SK-N-SH (cell line): ENCODE results near the gene UBE2U. TPM values are rescaled to one million over a fixed set of nuclear protein-coding genes. Genes with fewer than 3 reads are reported as not detected.
"Not testable (repeated sequence)": the region's sequence is repeated elsewhere in the genome, so short reads cannot be mapped to it uniquely, and the experiment has no call there.

Source experiments
- CTCF ChIA-PET: fragments of 300-600, 350-600 bp; formaldehyde crosslinking; extraction: SDS; loops from one replicate; lab custom pipeline; 2021; lab: Yijun Ruan, JAX
- POLR2A ChIA-PET: fragments of 350-600 bp; sonication (Branson Sonifier 250); formaldehyde crosslinking; extraction: SDS; loops from one replicate; lab custom pipeline; 2020; ENCODE audit warnings: antibody characterized with exemption, inconsistent platforms; lab: Yijun Ruan, JAX
- DNase-seq: peaks from one replicate; pipeline ENCODE4 v3.0.0; 2012
- H2AFZ ChIP-seq: fragments of 200-600 bp; sonication (generic); 2 replicates; pipeline ENCODE4 v1.8.1; 2016; ENCODE audit warnings: antibody characterized with exemption, mild to moderate bottlenecking, low read depth
- H3F3A ChIP-seq: fragments of 200-600 bp; sonication (generic); replicated peaks from 2 replicates; pipeline ENCODE3; 2016; ENCODE audit warnings: antibody characterized with exemption, mild to moderate bottlenecking; ENCODE audit not compliant: insufficient read depth
- H3K27ac ChIP-seq, 2 experiments: fragments of 200-500 bp in 1 of 2; fragments of 200-600 bp in 1 of 2; sonication (Bioruptor generic) in 1 of 2; sonication (generic), shearing (Covaris generic) in 1 of 2; 2 replicates each; pipeline versions ENCODE4 v1.5.1 to v1.6.1; 2014 to 2016; ENCODE audit warnings: low read depth in 2 of 2, inconsistent platforms in 1 of 2, low read length in 1 of 2, mild to moderate bottlenecking in 1 of 2, mixed read lengths in 1 of 2
- H3K27me3 ChIP-seq: fragments of 200-600 bp; sonication (generic), shearing (Covaris generic); 2 replicates; pipeline ENCODE4 v1.6.1; 2016; ENCODE audit warnings: mixed run types; ENCODE audit not compliant: insufficient read depth
- H3K36me3 ChIP-seq, 2 experiments: fragments of 200-500 bp in 1 of 2; fragments of 200-600 bp in 1 of 2; sonication (Bioruptor generic) in 1 of 2; sonication (generic) in 1 of 2; replicated peaks in 1 of 2; 2 replicates each; pipeline versions ENCODE3 to v1.5.1; 2014 to 2016; ENCODE audit warnings: low read length in 1 of 2, mild to moderate bottlenecking in 1 of 2; ENCODE audit not compliant: insufficient read depth in 2 of 2, control insufficient read depth in 1 of 2
- H3K4me1 ChIP-seq, 2 experiments: fragments of 200-500 bp in 1 of 2; fragments of 200-600 bp in 1 of 2; sonication (Bioruptor generic) in 1 of 2; sonication (generic), shearing (Covaris generic) in 1 of 2; 2 replicates each; pipeline versions ENCODE4 v1.5.1 to v1.6.1; 2014 to 2016; ENCODE audit warnings: low read depth in 1 of 2, low read length in 1 of 2, mixed run types in 1 of 2; ENCODE audit not compliant: insufficient read depth in 2 of 2, control insufficient read depth in 1 of 2
- H3K4me2 ChIP-seq: fragments of 200-600 bp; sonication (generic), shearing (Covaris generic); 2 replicates; pipeline ENCODE4 v1.6.1; 2017; ENCODE audit warnings: mixed run types
- H3K4me3 ChIP-seq, 2 experiments: fragments of 200-500 bp in 1 of 2; fragments of 200-600 bp in 1 of 2; sonication (Bioruptor generic) in 1 of 2; sonication (generic), shearing (Covaris generic) in 1 of 2; 2 replicates each; pipeline versions ENCODE4 v1.5.1 to v1.8.1; 2014 to 2016; ENCODE audit warnings: low read depth in 2 of 2, inconsistent platforms in 1 of 2, low read length in 1 of 2, mild to moderate bottlenecking in 1 of 2, mixed read lengths in 1 of 2, moderate library complexity in 1 of 2
- H3K79me2 ChIP-seq: fragments of 200-600 bp; sonication (generic); 2 replicates; pipeline ENCODE4 v1.8.1; 2017; ENCODE audit warnings: mild to moderate bottlenecking; ENCODE audit not compliant: insufficient read depth
- H3K9ac ChIP-seq: fragments of 200-600 bp; sonication (generic); 2 replicates; pipeline ENCODE4 v1.6.1; 2017; ENCODE audit warnings: mixed run types
- H3K9me2 ChIP-seq: fragments of 200-600 bp; sonication (generic); 2 replicates; pipeline ENCODE4 v1.6.1; 2017; ENCODE audit warnings: mixed run types
- H3K9me3 ChIP-seq: fragments of 200-600 bp; sonication (generic); 2 replicates; pipeline ENCODE4 v1.6.1; 2017; ENCODE audit warnings: mixed run types, mild to moderate bottlenecking, moderate library complexity
- H4K20me1 ChIP-seq: fragments of 200-600 bp; sonication (generic); 2 replicates; pipeline ENCODE4 v1.6.1; 2017; ENCODE audit warnings: mild to moderate bottlenecking, mixed run types; ENCODE audit not compliant: insufficient read depth
- CHD2 ChIP-seq: fragments of 150-350 bp; IDR thresholded peaks from 2 replicates; pipeline ENCODE4 v1.6.1; 2018; ENCODE audit warnings: low read length; ENCODE audit not compliant: partially characterized antibody
- FOXJ3 ChIP-seq: sonication (generic); formaldehyde crosslinking; IDR thresholded peaks from 2 replicates; pipeline ENCODE4 v1.5.1; 2020; ENCODE audit warnings: mild to moderate bottlenecking, missing genetic modification reagents
- GATA2 ChIP-seq: sonication (generic); formaldehyde crosslinking; IDR thresholded peaks from 2 replicates; pipeline ENCODE4 v1.5.0; 2020; ENCODE audit warnings: mild to moderate bottlenecking, missing genetic modification reagents
- JUND ChIP-seq: IDR thresholded peaks from 2 replicates; pipeline ENCODE4 v1.4.0; 2012
- MXI1 ChIP-seq: IDR thresholded peaks from 2 replicates; pipeline ENCODE4 v1.6.1; 2012; ENCODE audit warnings: mild to moderate bottlenecking, low read depth, low read length, improper control_type of control experiment
- NRF1 ChIP-seq: IDR thresholded peaks from 2 replicates; pipeline ENCODE4 v1.6.1; 2012; ENCODE audit warnings: low read depth, mild to moderate bottlenecking, low read length
- RAD21 ChIP-seq: IDR thresholded peaks from 2 replicates; pipeline ENCODE4 v1.6.1; 2012; ENCODE audit warnings: mild to moderate bottlenecking, low read length
- TEAD4 ChIP-seq: IDR thresholded peaks from 2 replicates; pipeline ENCODE4 v1.4.0; 2012; ENCODE audit warnings: mild to moderate bottlenecking, borderline replicate concordance; ENCODE audit not compliant: insufficient read depth
- YY1 ChIP-seq: IDR thresholded peaks from 2 replicates; pipeline ENCODE4 v1.4.0; 2012; ENCODE audit warnings: low read depth, mild to moderate bottlenecking
- WGBS: methylation state at CpG from one replicate; pipeline ENCODE4 v1.1.6; 2017; ENCODE audit warnings: low lambda C conversion rate; 5-methylcytosine and 5-hydroxymethylcytosine counted together
- polyA plus RNA-seq, 3 experiments: library from polyadenylated mRNA; depleted of rRNA; stranded (reverse); fragments of >200 nt; gene quantifications; 2 replicates each; pipeline ENCODE4 v1.2.3, GENCODE V29; 2012
- TF ChIP-seq, protein P1 (sequence below): IDR thresholded peaks from 2 replicates; pipeline ENCODE4 v1.6.1; 2012; ENCODE audit warnings: mild to moderate bottlenecking, low read depth, low read length, moderate library complexity

UBE2U gene
- polyA plus RNA-seq, 1 of the 3 experiments (the other 2 are of a cell fraction): not detected

- TF ChIP-seq, protein P1, sequence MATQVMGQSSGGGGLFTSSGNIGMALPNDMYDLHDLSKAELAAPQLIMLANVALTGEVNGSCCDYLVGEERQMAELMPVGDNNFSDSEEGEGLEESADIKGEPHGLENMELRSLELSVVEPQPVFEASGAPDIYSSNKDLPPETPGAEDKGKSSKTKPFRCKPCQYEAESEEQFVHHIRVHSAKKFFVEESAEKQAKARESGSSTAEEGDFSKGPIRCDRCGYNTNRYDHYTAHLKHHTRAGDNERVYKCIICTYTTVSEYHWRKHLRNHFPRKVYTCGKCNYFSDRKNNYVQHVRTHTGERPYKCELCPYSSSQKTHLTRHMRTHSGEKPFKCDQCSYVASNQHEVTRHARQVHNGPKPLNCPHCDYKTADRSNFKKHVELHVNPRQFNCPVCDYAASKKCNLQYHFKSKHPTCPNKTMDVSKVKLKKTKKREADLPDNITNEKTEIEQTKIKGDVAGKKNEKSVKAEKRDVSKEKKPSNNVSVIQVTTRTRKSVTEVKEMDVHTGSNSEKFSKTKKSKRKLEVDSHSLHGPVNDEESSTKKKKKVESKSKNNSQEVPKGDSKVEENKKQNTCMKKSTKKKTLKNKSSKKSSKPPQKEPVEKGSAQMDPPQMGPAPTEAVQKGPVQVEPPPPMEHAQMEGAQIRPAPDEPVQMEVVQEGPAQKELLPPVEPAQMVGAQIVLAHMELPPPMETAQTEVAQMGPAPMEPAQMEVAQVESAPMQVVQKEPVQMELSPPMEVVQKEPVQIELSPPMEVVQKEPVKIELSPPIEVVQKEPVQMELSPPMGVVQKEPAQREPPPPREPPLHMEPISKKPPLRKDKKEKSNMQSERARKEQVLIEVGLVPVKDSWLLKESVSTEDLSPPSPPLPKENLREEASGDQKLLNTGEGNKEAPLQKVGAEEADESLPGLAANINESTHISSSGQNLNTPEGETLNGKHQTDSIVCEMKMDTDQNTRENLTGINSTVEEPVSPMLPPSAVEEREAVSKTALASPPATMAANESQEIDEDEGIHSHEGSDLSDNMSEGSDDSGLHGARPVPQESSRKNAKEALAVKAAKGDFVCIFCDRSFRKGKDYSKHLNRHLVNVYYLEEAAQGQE: no peak
- TF ChIP-seq YY1 (no peak), JUND (peak; percentile 86), CHD2 (no peak), RAD21 (no peak), MXI1 (no peak), FOXJ3 (CRISPR knock-in tag) (no peak), TEAD4 (peak; percentile 29; the same call in 1 of the 2 replicates), NRF1 (no peak), GATA2 (CRISPR knock-in tag) (no peak)
These were observed 20.1 kb downstream of the UBE2U start (continued) for GRCh38 chr1:64223329-64224151.

DNA sequence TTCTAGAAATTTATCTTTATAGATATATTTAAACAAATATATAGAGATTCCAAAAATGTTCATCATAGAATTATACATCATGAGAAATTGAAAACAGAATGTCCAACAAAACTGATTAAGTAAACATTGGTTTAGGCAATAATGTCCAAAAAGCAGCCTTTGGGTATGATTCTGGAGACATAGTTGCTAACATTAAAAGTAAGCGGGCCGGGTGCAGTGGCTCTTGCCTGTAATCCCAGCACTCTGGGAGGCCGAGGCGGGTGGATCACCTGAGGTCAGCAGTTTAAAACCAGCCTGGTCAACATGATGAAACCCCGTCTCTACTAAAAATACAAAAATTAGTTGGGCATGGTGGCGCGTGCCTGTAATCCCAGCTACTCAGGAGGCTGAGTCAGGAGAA is 20.8 kb downstream of the UBE2U start:
- H3K79me2 ChIP-seq, H4K20me1 ChIP-seq, H3K9me2 ChIP-seq, H3K9me3 ChIP-seq, CTCF ChIA-PET, H3K4me3 ChIP-seq, H3K4me1 ChIP-seq, H2AFZ ChIP-seq, H3K27me3 ChIP-seq, POLR2A ChIA-PET, H3K36me3 ChIP-seq, H3K9ac ChIP-seq, DNase-seq: not testable (repeated sequence)
- Histone ChIP-seq H3K27ac (peak overlapping the region in 1 of 2 experiments; percentile 84; a peak in 2 of 4 replicates), H3K4me2 (peak overlapping the region; percentile 44; the same call in 1 of the 2 replicates), H3F3A (peaks cover 23% of the 10 kb centered on the region)
- WGBS: 93% methylated on average over 7 of the region's 7 CpGs
